RWPE2 (cell line): Measurements from ENCODE around the gene ADGRG1.

Source experiments
- ATAC-seq: fragments of 200-7000 bp; cut with Tn5 transposase; 3 replicates; pipeline ENCODE4 v1.9.1; 2021; ENCODE audit warnings: low read depth
- DNase-seq: peaks from one replicate; pipeline ENCODE4 v3.0.0-alpha.2; 2020; ENCODE audit warnings: low spot score
- H3K27ac ChIP-seq: fragments of 450-650 bp; 2 replicates; pipeline ENCODE4 v1.5.1; 2017; ENCODE audit warnings: mild to moderate bottlenecking; ENCODE audit not compliant: poor library complexity, severe bottlenecking
- H3K27me3 ChIP-seq: fragments of 250-450 bp; sonication (Bioruptor Pico); 2 replicates; pipeline ENCODE4 v1.5.1; 2021; ENCODE audit warnings: mild to moderate bottlenecking, moderate library complexity; ENCODE audit not compliant: insufficient read depth, poor library complexity, severe bottlenecking
- H3K36me3 ChIP-seq: fragments of 250-450 bp; sonication (Bioruptor Pico); 2 replicates; pipeline ENCODE4 v1.5.1; 2020; ENCODE audit warnings: low read depth, mild to moderate bottlenecking, moderate library complexity
- H3K4me1 ChIP-seq: fragments of 250-450 bp; sonication (Bioruptor Pico); 2 replicates; pipeline ENCODE4 v1.5.1; 2021; ENCODE audit warnings: mild to moderate bottlenecking, moderate library complexity; ENCODE audit not compliant: insufficient read depth, poor library complexity, severe bottlenecking
- H3K4me3 ChIP-seq: fragments of 250-450 bp; sonication (Bioruptor Pico); 2 replicates; pipeline ENCODE4 v1.5.1; 2021; ENCODE audit warnings: mild to moderate bottlenecking, moderate library complexity; ENCODE audit not compliant: severe bottlenecking
- H3K9me3 ChIP-seq: fragments of 250-450 bp; sonication (Bioruptor Pico); 2 replicates; pipeline ENCODE4 v1.5.1; 2021; ENCODE audit warnings: mild to moderate bottlenecking, moderate library complexity; ENCODE audit not compliant: severe bottlenecking
- TF ChIP-seq, protein P1 (sequence below): fragments of 450-650 bp; IDR thresholded peaks from one replicate; pipeline ENCODE4 v1.5.1; 2017; ENCODE audit warnings: mild to moderate bottlenecking, moderate library complexity; ENCODE audit not compliant: poor library complexity, severe bottlenecking

ADGRG1 gene

GRCh38 chr16:57685633-57686032 lies 57.2 kb downstream of the ADGRG1 start:
- Histone ChIP-seq H3K27me3 (no peaks in the 10 kb centered on the region), H3K9me3 (no peaks in the 10 kb centered on the region), H3K4me1 (no peaks in the 10 kb centered on the region), H3K4me3 (no peak overlapping the region), H3K27ac (no peak overlapping the region), H3K36me3 (no peaks in the 10 kb centered on the region)
- TF ChIP-seq, protein P1, sequence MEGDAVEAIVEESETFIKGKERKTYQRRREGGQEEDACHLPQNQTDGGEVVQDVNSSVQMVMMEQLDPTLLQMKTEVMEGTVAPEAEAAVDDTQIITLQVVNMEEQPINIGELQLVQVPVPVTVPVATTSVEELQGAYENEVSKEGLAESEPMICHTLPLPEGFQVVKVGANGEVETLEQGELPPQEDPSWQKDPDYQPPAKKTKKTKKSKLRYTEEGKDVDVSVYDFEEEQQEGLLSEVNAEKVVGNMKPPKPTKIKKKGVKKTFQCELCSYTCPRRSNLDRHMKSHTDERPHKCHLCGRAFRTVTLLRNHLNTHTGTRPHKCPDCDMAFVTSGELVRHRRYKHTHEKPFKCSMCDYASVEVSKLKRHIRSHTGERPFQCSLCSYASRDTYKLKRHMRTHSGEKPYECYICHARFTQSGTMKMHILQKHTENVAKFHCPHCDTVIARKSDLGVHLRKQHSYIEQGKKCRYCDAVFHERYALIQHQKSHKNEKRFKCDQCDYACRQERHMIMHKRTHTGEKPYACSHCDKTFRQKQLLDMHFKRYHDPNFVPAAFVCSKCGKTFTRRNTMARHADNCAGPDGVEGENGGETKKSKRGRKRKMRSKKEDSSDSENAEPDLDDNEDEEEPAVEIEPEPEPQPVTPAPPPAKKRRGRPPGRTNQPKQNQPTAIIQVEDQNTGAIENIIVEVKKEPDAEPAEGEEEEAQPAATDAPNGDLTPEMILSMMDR, result no peak
- ATAC-seq (no peak), DNase-seq (no peak)

GRCh38 chr16:57686577-57686976 lies 58.1 kb downstream of the ADGRG1 start:
- TF ChIP-seq, protein P1, result no peak
- DNase-seq, result no peak
- Histone ChIP-seq H3K9me3 (no peaks in the 10 kb centered on the region), H3K4me1 (no peaks in the 10 kb centered on the region), H3K27me3 (no peaks in the 10 kb centered on the region), H3K27ac (no peak overlapping the region), H3K4me3 (no peak overlapping the region), H3K36me3 (no peaks in the 10 kb centered on the region)
- ATAC-seq, result no peak

DNA sequence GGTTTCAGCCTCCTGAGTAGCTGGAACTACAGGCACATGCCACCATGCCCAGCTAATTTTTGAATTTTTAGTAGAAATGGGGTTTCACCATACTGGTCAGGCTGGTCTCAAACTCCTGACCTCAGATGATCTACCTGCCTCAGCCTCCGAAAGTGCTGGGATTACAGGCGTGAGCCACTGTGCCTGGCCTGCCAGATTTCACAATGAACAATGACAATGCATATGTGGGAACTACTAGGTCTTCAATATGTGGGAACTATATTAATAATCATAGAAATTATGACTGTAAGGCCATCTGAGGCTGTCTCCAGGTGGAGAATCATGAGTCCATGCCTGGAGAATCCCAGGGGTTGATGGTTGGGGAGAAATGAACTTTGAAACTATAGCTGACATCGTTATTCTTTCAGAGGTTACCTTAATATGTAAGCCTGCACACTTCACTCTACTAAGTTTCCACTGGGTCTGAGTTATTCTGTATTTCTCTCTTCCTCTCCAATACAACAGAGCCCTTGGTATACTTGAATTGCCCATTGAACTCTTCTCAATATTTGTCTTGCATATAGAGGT lies 59.0 kb downstream of the ADGRG1 start:
- H3K36me3 ChIP-seq, result no peaks in the 10 kb centered on the region
- no peaks in the 10 kb centered on the region for H3K9me3 ChIP-seq
- ATAC-seq (no peak), DNase-seq (no peak)
- H3K27me3 ChIP-seq, result no peaks in the 10 kb centered on the region
- TF ChIP-seq, protein P1, result no peak
- no peak overlapping the region for H3K4me3 ChIP-seq
- H3K4me1 ChIP-seq, result no peaks in the 10 kb centered on the region
- no peak overlapping the region for H3K27ac ChIP-seq

DNA sequence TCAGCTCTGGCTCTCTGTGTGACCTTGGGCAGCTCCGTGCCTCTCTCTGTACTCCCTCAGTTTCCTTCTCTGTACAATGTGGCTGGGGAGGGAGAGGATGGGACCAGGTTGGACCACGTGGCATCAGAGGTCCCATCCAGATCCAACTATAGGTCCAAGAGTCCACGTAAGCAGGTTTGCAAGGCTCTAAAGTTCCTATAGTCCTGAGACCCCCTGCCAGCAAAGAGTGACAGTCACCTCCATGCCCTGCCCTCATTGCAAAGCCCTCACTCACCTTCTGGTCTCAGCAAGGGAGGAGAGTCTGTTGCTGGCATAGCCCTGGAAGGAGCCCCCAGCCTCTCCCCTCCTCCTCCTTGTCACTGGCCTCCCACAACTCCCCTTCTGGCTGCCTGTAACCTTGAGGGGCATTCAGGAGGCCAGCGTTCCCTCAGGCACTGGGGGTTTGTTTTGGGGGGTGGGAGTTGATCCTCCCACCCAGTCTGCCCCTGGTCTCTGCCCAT lies 60.1 kb downstream of the ADGRG1 start:
- no peak for DNase-seq
- Histone ChIP-seq H3K4me3 (no peak overlapping the region), H3K4me1 (no peaks in the 10 kb centered on the region), H3K36me3 (no peaks in the 10 kb centered on the region), H3K27me3 (no peaks in the 10 kb centered on the region), H3K9me3 (no peaks in the 10 kb centered on the region), H3K27ac (no peak overlapping the region)
- no peak for ATAC-seq
- TF ChIP-seq, protein P1, result no peak

DNA sequence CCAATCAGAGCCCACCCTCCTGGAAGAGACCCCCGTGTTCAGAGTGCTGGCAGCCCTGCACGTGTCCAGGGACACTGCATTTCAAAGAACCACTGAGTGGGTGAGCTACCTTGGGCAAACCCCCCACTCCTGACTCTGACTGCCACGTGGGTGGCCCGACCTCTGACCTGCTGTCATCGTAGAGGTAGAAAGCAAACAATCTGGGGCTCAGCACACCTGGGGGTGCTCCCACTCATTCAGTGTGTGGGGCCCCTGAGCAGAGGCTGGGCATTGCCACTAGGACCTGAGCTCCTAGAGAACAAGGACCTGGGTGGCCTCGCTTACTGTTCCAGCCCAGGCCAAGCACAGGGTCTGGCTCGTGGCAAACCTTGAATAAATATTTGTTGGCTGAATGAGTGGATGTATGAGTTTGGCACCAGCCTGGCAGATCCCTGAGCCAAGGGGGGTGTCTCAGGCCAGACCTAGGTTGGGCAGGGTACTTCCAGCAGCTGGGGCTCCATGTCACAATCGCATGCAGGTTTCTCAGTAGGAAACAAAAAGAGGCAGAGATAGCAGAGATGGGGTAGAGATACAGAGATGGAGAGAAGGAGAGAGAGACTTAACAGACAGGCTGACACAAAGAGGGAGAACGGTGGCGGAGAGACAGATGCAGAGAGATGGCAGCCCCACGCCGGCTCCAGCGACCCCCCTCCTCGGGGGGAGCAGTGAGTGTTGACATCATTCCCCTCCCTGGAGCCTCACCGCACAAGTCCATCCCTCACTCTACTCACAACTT lies 60.7 kb downstream of the ADGRG1 start:
- H3K4me3 ChIP-seq, result no peak overlapping the region
- DNase-seq, result no peak
- TF ChIP-seq, protein P1, result no peak
- H3K4me1 ChIP-seq, result no peaks in the 10 kb centered on the region
- no peak for ATAC-seq
- no peaks in the 10 kb centered on the region for H3K9me3 ChIP-seq
- no peaks in the 10 kb centered on the region for H3K27me3 ChIP-seq
- no peak overlapping the region for H3K27ac ChIP-seq
- no peaks in the 10 kb centered on the region for H3K36me3 ChIP-seq
